ENCODE measurements around the gene CYP24A1.
A peak's percentile ranks its signal among the peaks of the same experiment; 100 is the strongest.
"Not testable (repeated sequence)": the region's sequence is repeated elsewhere in the genome, so short reads cannot be mapped to it uniquely, and the experiment has no call there.

CYP24A1 gene

GRCh38 chr20:54132612-54133433 is 41.0 kb downstream of the CYP24A1 start:
- DNase-seq, result peak; percentile 98

DNA sequence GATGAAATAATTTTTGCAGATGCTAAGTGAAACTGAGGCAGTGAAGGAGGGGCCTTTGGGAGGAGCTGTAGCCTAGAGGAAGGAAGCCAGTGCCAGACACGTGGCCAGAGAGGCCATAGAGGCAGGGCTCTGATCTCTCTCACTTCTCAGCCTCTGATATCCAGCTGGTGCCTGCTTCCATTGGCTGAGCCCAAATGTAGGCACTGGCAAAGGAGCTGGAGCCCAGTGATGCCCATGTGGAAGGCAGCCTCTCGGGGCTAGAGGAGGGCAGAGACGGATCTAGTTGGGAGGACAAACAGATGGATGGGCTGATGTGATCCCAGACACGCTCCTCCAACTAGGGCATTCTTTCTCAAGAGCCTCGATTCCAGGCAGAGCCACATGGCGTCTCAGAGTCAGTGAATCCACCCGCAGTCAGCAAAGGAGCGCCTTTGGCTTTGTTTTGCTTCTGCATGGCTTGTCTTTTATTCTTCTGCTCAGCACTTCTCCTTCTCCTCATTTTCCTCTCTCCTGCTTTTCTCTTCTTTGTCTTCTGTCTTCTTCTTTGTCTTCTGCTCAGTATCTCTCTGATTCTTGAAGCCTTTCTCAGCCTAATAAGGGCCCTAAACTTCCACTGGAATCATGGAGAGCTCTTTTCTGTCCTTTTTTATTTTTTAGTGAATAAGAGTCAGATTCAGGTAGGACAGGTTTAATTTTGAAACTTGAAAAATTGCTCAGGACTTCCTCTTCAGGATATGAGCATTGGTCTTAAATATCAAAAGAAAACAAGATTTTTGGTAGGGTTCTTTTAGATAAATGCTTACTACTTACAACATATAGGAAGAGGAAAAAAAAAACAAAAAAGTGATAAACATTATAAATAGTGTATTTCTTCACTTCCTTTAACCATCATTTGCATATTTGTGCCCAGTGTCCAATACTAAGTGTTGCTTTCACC is 41.8 kb downstream of the CYP24A1 start:
- DNase-seq, result no peak

DNA sequence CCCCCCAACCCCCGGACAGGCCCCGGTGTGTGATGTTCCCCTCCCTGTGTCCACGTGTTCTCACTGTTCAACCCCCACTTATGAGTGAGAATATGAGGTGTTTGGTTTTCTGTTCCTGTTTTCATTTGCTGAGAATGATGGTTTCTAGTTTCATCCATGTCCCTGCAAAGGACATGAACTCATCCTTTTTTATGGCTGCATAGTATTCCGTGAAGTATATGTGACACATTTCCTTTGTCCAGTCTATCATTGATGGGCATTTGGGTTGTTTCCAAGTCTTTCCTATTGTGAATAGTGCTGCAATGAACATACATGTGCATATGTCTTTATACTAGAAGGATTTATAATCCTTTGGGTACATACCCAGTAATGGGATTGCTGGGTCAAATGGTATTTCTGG is 42.7 kb downstream of the CYP24A1 start:
- DNase-seq, result not testable (repeated sequence)

DNA sequence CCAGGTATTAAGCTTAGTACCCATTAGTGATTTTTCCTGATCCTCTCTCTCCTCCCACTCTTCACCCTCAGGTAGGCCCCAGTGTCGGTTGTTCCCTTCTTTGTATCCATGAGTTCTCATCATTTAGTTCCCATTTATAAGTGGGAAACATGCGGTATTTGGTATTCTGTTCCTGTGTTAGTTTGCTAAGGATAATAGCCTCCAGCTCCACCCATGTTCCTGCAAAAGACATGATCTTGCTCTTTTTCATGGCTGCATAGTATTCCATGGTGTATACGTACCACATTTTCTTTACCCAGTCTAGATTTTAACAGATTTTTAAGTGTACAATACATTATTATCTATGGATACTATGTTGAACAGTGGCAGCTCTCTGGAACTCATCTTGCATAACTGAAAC is 44.4 kb downstream of the CYP24A1 start:
- DNase-seq, result no peak

GRCh38 chr20:54127855-54128574 is 45.8 kb downstream of the CYP24A1 start:
- peak; percentile 52 for DNase-seq

GRCh38 chr20:54126806-54127655 is 46.8 kb downstream of the CYP24A1 start:
- DNase-seq, result no peak

- DNase-seq, result not testable (repeated sequence)
Observed at GRCh38 chr20:54126328-54126727, 47.5 kb downstream of the CYP24A1 start.

- DNase-seq, result peak; percentile 83
Observed at GRCh38 chr20:54123587-54124180, 50.1 kb downstream of the CYP24A1 start.

DNA sequence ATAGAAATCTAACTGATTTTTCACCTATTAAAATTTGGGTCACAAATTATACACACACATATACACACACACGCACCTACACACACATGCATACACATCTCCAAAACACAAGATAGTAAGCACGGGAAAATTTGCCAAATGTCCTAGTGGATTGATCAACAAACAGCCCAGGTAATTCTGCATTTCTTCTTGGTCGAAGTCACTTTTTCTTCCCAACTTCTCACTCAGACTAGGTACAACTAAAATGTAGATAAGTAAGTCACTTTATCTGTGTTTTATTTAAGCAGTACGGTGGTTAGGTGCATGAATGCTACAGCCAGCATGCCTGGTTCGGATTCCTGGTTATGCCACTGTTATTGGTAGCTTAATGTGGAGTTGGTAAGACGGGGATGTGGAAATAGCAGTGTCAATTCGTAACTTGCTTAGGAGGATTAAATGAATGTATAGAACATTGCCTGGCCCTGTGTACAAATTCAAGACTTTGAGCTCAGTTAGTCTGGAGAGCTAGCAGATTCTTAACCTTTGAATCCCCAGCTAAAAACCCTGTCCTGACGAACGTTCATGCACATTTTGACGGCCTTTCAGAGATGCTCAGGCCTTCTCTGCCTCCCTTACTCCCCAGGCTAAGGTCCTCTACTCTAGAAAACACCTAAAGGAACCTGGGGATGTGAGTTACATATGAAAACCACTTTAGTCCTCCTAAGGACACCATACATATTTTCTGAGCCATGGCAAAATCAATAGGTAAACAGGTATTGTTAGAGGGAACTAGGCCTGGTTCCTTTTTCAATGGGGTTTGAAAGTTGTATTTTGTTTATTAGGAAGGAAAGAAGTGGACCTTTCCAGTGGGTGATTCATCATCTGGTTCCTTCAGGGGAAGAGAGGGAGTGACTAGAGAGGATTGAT is 50.9 kb downstream of the CYP24A1 start:
- DNase-seq, result no peak

DNA sequence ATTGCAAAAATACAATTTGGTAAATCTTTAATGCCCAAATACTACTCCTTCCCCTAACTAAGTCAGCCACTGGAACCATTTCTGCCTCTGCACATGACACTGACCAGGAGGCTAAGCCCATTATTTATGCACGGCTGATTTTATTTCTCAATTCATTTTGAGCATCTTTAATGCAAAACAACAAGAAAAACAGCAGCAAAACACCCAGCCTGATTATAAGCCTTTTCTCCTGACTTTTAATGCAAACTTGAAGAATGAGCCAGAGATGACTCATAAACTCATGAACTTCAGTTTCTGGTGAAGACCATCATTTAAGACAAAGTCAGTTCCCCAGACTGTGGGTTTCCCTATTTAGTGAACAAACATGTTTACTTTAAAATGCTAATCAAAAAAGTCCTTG is 51.6 kb downstream of the CYP24A1 start:
- peak; percentile 46 for DNase-seq

DNA sequence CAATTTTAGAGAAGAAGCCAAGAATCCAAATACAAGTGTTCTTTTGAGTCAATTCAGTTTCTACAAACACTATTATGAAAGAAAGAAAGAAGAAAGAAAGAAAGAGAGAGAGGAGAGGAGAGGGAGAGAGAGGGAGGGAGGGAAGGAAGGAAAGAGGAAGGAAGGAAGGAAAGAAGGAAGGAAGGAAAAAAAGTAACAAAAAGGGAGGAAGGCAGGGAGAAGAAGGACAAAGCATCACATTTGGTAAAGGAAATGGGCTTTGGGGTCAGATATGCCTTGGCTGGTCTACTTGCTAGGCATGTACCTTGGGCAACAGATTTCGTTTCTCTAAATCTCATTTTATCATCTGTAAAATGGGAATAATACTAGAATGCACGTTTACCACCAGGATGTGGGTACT is 54.0 kb downstream of the CYP24A1 start:
- no peak for DNase-seq

GRCh38 chr20:54118220-54119001 is 55.4 kb downstream of the CYP24A1 start:
- DNase-seq, result no peak

GRCh38 chr20:54116550-54117235 is 57.1 kb downstream of the CYP24A1 start:
- no peak for DNase-seq

DNA sequence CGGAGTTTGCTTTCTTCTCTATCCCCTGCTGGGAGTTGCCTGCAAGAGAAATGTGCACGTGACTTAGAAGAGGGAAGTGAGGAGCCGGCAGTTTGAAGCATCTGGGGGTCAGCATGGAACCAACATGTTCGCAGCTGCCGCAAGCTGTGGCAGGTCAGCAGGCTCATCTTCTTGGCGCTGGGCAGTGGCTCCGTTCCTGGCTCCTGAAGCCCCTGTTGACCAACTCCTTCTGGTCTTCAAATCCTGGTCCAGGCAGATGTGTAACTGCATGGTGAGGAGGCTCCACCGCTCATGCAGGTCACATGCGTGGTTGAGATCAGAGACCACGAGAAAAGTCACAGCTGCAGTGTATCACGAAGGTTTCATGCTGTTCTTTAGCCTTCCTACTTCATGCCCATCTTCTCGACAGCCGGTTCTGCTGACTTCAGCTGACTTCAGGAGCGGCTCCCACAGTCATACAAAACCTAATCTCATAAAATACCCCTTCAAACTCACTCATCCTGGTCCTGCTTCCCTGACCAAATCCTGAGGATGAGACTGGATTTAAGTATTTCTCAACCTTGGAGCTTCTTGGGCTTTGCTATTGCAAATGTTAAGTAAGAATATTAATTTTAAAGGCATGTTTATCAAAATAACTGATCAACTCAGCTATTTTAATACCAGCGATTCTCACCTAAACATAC is 58.5 kb downstream of the CYP24A1 start:
- DNase-seq, result no peak

DNA sequence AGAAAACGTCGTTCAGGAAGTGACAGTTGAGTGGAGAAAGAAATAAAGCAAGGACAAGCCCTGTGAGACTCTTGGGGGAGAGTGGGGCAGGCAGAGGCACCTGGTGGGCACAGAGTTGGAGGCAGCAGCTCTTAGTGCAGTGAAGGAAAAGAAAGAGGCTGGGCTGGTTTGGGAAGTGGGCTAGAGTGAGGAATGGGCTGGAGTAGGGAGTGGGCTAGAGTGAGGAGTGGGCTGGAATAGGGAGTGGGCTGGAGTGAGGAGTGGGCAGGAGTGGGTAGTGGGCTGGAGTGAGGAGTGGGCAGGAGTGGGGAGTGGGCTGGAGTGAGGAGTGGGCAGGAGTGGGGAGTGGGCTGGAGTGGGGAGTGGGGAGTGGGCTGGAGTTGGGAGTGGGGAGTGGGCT is 59.7 kb downstream of the CYP24A1 start:
- DNase-seq, result no peak

- DNase-seq, result no peak
Observed at GRCh38 chr20:54113566-54113965, 60.2 kb downstream of the CYP24A1 start.

DNA sequence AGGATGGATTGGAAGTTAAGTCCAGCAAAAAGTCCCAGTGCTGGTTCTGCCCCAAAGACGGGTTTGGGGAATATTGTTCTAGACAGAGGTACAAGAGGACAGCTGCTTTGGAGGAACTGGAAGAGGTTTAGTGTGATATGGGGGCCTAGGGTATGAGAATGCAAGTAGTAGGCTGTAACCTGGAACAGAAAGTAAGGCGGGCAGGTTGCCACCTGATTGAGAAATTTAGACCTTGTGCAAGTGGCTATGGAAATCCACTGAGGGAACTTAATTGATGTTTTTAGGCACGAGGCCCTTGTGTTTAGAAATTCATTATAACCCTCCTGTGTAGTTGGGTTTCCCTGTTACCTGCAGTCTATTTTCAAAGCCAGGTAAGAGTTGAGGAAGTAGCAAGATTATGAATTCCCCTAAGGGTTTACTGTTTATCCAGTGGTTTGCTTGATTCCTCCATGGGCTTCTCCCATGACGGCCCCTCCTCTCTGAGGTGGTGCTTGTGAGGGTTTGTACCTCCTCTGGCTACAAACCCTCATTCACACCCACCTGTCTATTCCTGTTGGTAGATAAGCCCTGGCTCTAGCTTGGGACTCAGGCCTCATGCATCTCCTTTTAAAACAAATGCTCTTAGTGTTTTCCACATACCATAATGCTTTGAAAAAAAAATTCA is 61.4 kb downstream of the CYP24A1 start:
- no peak for DNase-seq

DNA sequence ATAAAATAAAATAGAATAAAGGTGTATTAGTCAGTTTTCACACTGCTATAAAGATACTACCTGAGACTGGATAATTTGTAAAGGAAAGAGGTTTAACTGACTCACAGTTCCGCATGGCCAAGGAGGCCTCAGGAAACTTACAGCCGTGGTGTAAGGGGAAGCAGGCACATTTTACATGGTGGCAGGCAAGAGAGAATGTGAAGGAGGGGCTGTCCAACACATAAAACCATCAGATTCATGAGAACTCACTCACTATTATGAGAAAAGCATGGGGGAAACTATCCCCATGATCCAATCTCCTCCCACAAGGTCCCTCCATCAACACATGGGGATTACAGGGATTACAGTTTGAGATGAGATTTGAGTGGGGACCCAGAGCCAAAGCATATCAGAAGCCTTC is 62.3 kb downstream of the CYP24A1 start:
- DNase-seq, result no peak
